HUES64 (cell line): ENCODE data around the gene SPATA6. TPM values are rescaled to one million over a fixed set of nuclear protein-coding genes. Genes with fewer than 3 reads are reported as not detected.
"Not testable (repeated sequence)": the region's sequence is repeated elsewhere in the genome, so short reads cannot be mapped to it uniquely, and the experiment has no call there.

Source experiments
- H3K27ac ChIP-seq: 2 replicates; pipeline ENCODE4 v1.7.0; 2013; ENCODE audit warnings: low read depth, low read length, inconsistent platforms
- H3K27me3 ChIP-seq: 2 replicates; pipeline ENCODE4 v1.6.1; 2013; ENCODE audit warnings: mild to moderate bottlenecking, low read length; ENCODE audit not compliant: insufficient read depth
- H3K36me3 ChIP-seq: 2 replicates; pipeline ENCODE4 v1.6.1; 2013; ENCODE audit warnings: mild to moderate bottlenecking, low read length; ENCODE audit not compliant: insufficient read depth
- H3K4me1 ChIP-seq: 2 replicates; pipeline ENCODE4 v1.6.1; 2013; ENCODE audit warnings: mild to moderate bottlenecking, low read length, moderate library complexity; ENCODE audit not compliant: insufficient read depth
- H3K4me3 ChIP-seq: 2 replicates; pipeline ENCODE4 v1.5.1; 2013; ENCODE audit warnings: mild to moderate bottlenecking, low read length, moderate library complexity
- H3K9ac ChIP-seq: 2 replicates; pipeline ENCODE4 v1.6.1; 2013; ENCODE audit warnings: mild to moderate bottlenecking, low read depth, low read length
- H3K9me3 ChIP-seq: 2 replicates; pipeline ENCODE4 v1.6.1; 2013; ENCODE audit warnings: low read depth, low read length; ENCODE audit not compliant: insufficient read depth
- WGBS: fragments of 150-250, 120-280 bp; methylation state at CpG from one replicate; pipeline ENCODE4 v1.1.7; 2013; ENCODE audit warnings: missing lambda C conversion rate; 5-methylcytosine and 5-hydroxymethylcytosine counted together
- polyA plus RNA-seq, 2 experiments: library from polyadenylated mRNA; stranded (reverse); fragments of 50-300 nt; gene quantifications; one replicate each; pipeline ENCODE4 v1.2.3, GENCODE V29; 2013

Gene SPATA6
- 7.7 TPM for polyA plus RNA-seq (2013, experiment 1 of 2)
- polyA plus RNA-seq (2013, experiment 2 of 2) = 9.7 TPM

DNA sequence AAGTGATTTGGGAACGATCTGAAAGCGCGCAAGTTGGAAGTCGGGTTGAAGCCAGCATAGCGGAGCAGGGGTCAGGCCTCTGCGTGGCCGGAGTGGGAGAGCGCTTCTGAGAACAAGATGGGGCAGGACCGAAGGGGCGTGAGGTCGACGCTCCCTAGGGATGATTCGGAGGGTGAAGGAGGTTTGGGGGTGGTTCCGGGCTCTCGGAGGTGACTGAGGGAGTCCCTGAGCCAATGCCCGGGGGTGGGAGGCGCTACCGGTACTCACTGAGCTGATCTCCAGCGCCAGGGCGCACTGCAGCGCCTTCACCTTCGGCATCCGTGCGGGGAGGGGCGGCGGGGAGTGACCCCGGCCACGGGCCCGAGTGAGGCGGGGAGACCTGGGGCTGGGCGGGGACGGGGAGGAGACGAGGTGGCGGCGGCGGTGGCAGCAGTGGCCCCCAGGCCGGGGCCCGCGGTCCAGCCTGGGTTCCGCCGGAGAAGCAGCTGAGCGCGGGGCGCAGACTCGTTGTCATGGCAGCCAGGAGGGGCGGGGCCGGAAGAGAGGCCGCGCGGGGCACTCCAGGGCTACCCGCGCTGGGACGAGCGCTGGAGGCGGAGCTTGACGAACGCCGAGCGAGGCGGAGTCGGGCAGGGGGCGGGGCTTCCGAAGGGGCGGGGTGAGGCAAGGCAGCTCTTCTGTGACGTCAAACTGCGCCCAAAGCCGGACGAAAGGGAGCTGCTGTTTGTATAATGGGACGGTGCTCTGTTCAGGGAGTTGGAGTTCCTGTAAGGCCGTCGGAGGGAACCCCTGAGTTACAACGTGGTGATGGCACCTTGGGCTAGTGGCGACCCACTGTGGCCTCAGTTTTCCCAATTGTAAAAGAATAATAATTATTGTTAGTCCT is at the start of gene SPATA6:
TSS of gene SPATA6 (minus strand) at position 514 of the 886 bp plus-strand sequence. CDS start at position 318, 196 bp downstream.
- no peaks in the 10 kb centered on the region for H3K27me3 ChIP-seq
- WGBS = under 1% methylated on average over 72 of the region's 73 CpGs
- H3K9ac ChIP-seq = peak within 1 kb of the TSS; percentile 65
- no peaks in the 10 kb centered on the region for H3K9me3 ChIP-seq
- H3K27ac ChIP-seq = peak within 1 kb of the TSS; percentile 55
- peaks cover 17% of the 10 kb centered on the region for H3K4me1 ChIP-seq
- no peaks in the 10 kb centered on the region for H3K36me3 ChIP-seq
- peak within 1 kb of the TSS; percentile 62 for H3K4me3 ChIP-seq

DNA sequence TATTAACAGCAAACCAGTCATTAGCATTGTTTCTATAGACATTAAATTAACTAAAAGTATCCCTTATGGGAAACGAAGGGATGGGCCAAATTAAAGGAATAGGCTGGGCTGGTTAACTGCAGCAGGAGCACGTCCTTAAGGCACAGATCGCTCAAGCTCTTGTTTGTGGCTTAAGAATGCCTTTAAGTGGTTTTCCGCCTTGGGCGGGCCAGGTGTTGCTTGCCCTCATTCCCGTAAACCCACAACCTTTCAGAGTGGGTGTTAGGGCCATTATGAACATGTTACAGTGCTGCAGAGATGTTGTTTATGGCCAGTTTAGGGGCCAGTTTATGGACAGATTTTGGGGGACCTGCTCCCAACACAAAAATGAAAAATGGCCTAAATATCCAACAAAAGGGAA is 47.9 kb upstream of the SPATA6 start:
- not testable (repeated sequence) for H3K27me3 ChIP-seq, H3K4me3 ChIP-seq, H3K9me3 ChIP-seq, H3K9ac ChIP-seq, H3K36me3 ChIP-seq, H3K4me1 ChIP-seq, H3K27ac ChIP-seq
- WGBS = 90% methylated on average over 6 of the region's 6 CpGs

DNA sequence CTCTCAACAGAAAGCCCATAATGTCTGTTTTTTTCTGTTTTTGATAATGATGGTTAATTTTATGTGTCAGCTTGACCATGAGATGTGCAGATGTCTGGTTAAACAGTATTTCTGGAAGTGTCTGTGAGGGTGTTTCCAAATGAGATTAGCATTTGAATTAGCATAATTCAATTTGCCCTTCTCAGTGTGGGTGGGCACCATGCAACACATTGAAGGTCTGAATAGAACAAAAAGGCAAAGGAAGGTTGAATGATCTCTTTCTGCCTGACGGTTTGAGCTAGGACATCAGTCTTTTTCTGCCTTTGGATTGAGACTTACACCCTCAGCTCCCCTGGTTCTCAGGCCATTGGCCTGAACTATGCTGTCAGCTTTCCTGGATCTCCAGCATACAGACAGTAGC is 34.9 kb upstream of the SPATA6 start:
- Histone ChIP-seq H3K4me1 (no peaks in the 10 kb centered on the region), H3K27ac (no peak overlapping the region), H3K9ac (no peak overlapping the region), H3K4me3 (no peak overlapping the region), H3K27me3 (no peaks in the 10 kb centered on the region), H3K9me3 (no peaks in the 10 kb centered on the region), H3K36me3 (no peaks in the 10 kb centered on the region)
- WGBS = 0% methylated on average over 1 of the region's 1 CpG

DNA sequence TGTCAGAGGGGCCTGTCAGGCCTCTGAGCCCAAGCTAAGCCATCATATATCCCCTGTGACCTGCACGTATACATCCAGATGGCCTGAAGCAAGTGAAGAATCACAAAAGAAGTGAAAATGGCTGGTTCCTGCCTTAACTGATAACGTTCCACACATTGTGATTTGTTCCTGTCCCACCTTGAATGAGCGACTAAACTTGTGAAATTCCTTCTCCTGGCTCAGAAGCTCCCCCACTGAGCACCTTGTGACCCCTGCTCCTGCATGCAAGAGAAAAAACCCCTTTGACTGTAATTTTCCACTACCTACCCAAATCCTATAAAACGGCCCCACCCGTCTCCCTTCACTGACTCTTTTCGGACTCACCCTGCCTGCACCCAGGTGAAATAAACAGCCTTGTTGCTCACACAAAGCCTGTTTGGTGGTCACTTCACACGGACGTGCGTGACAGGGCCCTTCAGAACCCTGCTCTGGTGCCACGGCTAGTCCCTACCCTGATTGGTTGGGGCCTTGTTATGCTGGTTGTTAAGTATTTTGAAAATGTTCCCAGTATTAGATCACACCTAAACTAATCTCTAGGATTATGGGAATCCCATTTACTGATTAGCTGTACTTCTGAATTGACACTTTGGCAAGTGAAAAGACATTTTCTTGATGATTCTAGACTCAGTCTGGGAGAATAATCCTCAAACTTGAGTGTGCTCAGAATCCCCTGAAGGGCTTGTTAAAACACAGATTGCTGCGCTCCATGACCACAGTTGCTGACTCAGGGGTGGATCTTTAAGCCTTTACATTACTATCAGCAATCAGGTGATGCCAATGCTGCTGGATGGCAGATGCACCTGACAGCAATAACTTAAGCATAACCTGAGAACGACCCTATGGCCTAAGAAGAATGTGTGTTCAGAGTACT is 28.8 kb upstream of the SPATA6 start:
- no peak overlapping the region for H3K9ac ChIP-seq
- H3K27ac ChIP-seq = peak overlapping the region; percentile 75; the same call in 1 of the 2 replicates
- H3K9me3 ChIP-seq = no peaks in the 10 kb centered on the region
- H3K36me3 ChIP-seq = no peaks in the 10 kb centered on the region
- H3K27me3 ChIP-seq = no peaks in the 10 kb centered on the region
- H3K4me1 ChIP-seq = peaks cover 26% of the 10 kb centered on the region
- no peak overlapping the region for H3K4me3 ChIP-seq
- WGBS = 43% methylated on average over 12 of the region's 12 CpGs

DNA sequence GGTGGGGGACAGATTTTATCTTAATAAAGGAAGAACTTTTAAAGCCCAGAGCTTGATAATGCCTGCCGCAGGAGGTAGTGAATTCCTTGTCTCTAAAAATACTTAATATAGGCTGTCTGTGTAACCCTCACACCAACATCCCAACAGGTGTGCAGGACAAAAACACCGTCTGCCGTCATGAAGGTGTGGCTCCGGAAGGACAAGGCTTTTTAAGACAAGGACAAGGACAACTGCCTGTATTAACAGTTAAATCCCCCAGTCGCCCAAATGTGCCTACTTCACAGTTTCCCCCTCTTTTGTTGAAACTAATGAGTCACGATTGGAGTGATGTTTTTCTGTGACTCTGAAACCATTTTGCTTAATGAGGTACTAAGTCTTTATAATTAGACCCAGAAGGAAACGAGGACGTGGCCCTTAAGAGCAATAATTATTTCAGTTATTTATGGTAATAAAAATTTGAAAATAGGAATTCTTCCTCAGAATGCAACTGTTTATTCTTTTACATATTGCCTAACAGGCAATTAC is 27.3 kb upstream of the SPATA6 start:
- WGBS = 48% methylated on average over 6 of the region's 8 CpGs
- H3K9me3 ChIP-seq = no peaks in the 10 kb centered on the region

DNA sequence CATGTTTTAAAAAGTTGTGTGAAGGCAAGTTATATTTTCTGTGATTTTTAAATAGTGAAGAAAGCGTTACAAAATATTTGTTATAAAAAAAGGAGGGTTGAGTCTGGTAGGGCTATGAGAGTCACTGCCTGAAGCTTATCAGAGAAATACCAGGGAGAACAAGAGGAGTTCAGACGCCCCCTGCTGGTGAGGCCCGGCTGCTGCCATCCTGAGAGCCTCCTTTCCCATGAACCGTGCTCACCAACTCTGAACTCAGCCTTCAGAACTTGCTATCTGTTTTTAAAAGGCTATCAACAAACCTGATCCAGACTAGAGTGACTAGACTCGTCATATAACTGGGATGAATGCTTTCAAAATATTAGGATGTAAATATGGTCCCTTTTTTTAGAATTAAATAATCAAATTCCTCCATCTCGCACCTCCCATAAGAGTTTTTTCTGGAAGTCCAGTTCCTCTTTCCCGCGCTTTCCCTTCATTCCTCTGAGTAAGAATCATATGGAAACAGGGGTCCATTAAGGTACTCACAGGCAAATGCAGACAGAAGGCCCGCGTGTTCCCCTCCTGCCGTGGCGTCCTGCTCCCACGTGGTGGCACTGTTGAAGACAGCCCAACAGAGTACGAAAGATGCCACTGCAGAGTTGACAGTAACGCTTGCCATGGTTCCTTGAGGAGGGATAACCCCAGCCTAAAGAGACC is 26.2 kb upstream of the SPATA6 start:
- 28% methylated on average over 14 of the region's 15 CpGs for WGBS
- Histone ChIP-seq H3K9ac (no peak overlapping the region), H3K36me3 (no peaks in the 10 kb centered on the region), H3K9me3 (no peaks in the 10 kb centered on the region), H3K27me3 (no peaks in the 10 kb centered on the region), H3K4me1 (peaks cover 29% of the 10 kb centered on the region), H3K27ac (no peak overlapping the region), H3K4me3 (no peak overlapping the region)

More for the DNA sequence above, 27.3 kb upstream of the SPATA6 start:
- no peak overlapping the region for H3K4me3 ChIP-seq
- H3K36me3 ChIP-seq = no peaks in the 10 kb centered on the region
- H3K27ac ChIP-seq = peak overlapping the region; percentile 75; the same call in 1 of the 2 replicates
- peaks cover 27% of the 10 kb centered on the region for H3K4me1 ChIP-seq
- no peaks in the 10 kb centered on the region for H3K27me3 ChIP-seq
- no peak overlapping the region for H3K9ac ChIP-seq

DNA sequence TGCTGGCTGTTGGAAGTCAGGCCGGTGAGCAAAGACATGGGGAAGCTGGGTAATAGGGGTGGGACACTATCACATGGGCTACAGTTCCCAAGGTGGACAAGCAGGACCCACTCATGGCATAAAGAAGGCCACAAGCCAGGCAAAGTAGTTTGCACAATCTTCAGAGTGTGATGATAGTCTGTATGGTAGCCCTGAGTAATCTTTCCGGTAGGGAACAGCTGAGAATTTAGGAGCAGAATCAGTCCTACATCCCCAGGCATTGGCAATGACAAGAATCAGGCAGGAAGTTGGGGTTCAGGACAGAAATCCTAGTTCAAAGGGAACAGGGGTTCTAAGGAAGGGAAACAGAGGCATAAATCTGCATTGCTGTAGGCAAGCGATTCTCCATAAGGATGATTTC is 23.9 kb upstream of the SPATA6 start:
- 94% methylated on average over 3 of the region's 3 CpGs for WGBS
- Histone ChIP-seq H3K27me3 (no peaks in the 10 kb centered on the region), H3K9ac (no peak overlapping the region), H3K4me3 (no peak overlapping the region), H3K36me3 (no peaks in the 10 kb centered on the region), H3K4me1 (peaks cover 25% of the 10 kb centered on the region), H3K27ac (no peak overlapping the region), H3K9me3 (no peaks in the 10 kb centered on the region)

DNA sequence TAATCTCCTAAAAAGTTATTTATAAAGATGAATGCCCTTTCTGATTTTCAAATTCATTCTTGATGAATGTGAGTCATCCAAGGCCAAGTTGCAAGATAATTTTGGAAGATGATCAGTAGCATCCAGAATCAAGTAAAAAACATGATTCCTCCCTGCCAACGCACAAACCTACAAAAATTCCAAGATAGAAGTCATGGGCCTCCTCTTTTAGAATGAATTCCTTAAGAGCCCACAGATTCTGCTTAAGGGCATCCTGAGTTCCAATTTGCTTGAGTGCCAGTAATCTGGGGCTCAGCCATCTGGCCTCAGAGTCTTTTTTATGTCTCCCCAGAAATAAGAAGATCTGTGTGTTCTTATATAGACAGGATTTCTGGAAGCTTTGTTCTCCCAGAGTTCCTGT is 23.2 kb upstream of the SPATA6 start:
- H3K36me3 ChIP-seq = no peaks in the 10 kb centered on the region
- no peak overlapping the region for H3K9ac ChIP-seq
- H3K27ac ChIP-seq = no peak overlapping the region
- H3K27me3 ChIP-seq = no peaks in the 10 kb centered on the region
- H3K9me3 ChIP-seq = no peaks in the 10 kb centered on the region
- H3K4me3 ChIP-seq = no peak overlapping the region
- H3K4me1 ChIP-seq = peaks cover 23% of the 10 kb centered on the region
- 93% methylated on average over 1 of the region's 1 CpG for WGBS

DNA sequence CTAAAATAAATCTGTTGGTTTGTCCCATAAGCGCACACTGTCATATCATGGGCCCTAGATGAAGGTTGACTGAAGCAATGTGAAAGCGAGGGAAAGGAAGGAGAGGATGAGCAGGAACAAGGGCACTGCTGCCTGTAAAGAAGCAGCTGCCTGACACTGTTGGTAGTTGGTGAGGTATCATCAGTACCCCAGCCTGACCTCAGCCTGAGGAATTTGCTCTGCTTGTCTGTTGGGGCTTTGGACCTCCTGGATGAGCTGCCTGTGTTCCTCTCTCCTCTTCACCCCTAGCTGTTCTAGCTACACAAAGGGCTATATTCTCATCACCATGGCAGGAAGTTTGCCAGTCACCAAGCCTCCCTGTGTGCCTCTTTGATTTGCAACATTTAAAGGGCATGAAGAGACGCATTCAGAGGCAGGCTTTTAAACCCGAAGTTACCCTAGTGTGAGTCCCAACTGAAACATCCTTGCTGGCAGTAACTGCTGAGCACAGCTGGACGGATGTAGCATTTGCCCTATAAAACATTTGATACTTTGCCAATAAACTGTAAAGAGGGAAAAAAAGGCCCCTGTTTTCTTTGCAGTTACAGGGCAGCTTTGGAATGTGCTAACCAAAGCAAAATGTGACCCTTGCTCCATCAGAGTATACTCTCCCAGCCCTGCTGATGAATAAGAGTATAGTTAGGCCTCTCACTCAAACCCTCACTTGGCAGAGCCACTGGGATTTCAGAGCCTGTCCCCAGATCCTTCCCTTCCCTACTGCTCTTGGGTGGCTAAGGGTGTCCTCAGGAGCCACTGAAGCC is 22.2 kb upstream of the SPATA6 start:
- Histone ChIP-seq H3K4me1 (peaks cover 13% of the 10 kb centered on the region), H3K4me3 (no peak overlapping the region), H3K27me3 (no peaks in the 10 kb centered on the region), H3K27ac (no peak overlapping the region), H3K36me3 (no peaks in the 10 kb centered on the region), H3K9ac (no peak overlapping the region), H3K9me3 (no peaks in the 10 kb centered on the region)
- 85% methylated on average over 5 of the region's 5 CpGs for WGBS

DNA sequence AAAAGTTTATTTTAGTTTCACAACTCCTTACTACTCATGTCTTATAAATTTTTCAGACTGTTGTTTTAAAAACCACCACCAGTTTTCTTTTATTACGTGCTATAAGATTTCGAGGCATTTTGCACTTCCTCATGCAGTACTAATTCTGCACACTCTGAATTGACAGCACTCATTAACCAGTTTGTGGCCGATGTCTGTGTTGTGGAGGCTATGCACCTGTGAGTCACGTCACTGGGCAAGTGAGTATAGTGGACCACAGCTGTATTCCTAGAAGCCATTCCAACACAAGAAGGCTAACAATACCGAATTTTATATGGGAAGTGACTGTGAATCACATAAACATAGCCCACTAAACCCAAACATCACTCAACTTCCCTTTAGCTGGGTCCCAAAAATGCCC is 21.0 kb upstream of the SPATA6 start:
- no peaks in the 10 kb centered on the region for H3K27me3 ChIP-seq
- 98% methylated on average over 5 of the region's 5 CpGs for WGBS
- no peak overlapping the region for H3K9ac ChIP-seq
- H3K9me3 ChIP-seq = no peaks in the 10 kb centered on the region
- no peak overlapping the region for H3K27ac ChIP-seq
- no peaks in the 10 kb centered on the region for H3K36me3 ChIP-seq
- peaks cover 3% of the 10 kb centered on the region; the same call in 1 of the 2 replicates for H3K4me1 ChIP-seq
- H3K4me3 ChIP-seq = no peak overlapping the region
